ENCODE results near the gene XPR1.

XPR1 gene

DNA sequence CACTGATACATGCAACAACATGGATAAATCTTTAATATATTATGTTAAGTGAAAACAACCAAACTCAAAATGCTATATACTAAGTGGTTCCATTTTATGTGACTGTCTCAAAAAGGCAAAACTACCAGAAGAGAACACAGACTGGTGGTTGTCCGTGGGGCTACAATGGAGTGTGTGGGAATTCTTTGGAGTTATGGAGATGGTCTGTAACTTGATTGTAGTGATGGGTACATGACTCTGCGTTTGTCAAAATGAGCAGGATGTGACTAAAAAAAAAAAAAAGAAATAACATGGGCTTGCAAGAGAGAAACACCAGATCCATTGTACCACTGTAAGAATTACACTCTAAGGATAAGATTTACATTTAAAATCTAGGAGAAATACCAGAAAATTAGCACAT lies 228.7 kb downstream of the XPR1 start:
- no peak for FAIRE-seq
- DNase-seq (ENCODE audit: insufficient read length, low spot score) = no peak
- TF ChIP-seq CTCF (IDR thresholded peaks at IDR 0.05; ENCODE audit: insufficient read depth, missing control alignments) = no peak

DNA sequence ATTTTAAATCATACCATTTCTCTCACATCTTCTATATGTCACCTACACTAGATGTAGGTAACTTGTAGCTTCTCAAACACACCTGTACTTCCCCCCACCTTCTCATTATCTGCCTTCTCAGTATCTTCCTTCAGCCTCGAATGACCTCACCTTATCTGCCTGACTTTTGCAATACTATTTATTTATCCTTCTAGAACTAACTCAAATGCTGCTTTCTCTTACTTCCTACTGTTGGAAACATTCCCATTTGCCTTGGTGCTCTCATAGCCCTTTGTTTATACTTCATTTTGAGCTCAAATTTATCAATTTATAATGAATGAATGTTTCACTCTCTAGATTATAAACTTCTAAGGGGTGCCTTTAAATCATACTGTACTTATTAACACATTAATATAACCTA lies 230.5 kb downstream of the XPR1 start:
- no peak for TF ChIP-seq CTCF (IDR thresholded peaks at IDR 0.05; ENCODE audit: insufficient read depth, missing control alignments)
- FAIRE-seq = peak; percentile 60
- DNase-seq (ENCODE audit: insufficient read length, low spot score) = no peak

- FAIRE-seq (peak; percentile 97), DNase-seq (ENCODE audit: insufficient read length, low spot score) (no peak)
- peak; percentile 97 for TF ChIP-seq CTCF (IDR thresholded peaks at IDR 0.05; ENCODE audit: insufficient read depth, missing control alignments)
Measured at GRCh38 chr1:180863158-180863775, 231.4 kb downstream of the XPR1 start.

- peak; percentile 92 for FAIRE-seq
Measured at GRCh38 chr1:180881806-180882509, 250.1 kb downstream of the XPR1 start.

GRCh38 chr1:180884588-180885300 lies 252.9 kb downstream of the XPR1 start:
- TF ChIP-seq CTCF (IDR thresholded peaks at IDR 0.05; ENCODE audit: insufficient read depth, missing control alignments) = no peak
- FAIRE-seq (no peak), DNase-seq (ENCODE audit: insufficient read length, low spot score) (no peak)

More at GRCh38 chr1:180881806-180882509, 250.1 kb downstream of the XPR1 start:
- no peak for DNase-seq (ENCODE audit: insufficient read length, low spot score)
- TF ChIP-seq CTCF (IDR thresholded peaks at IDR 0.05; ENCODE audit: insufficient read depth, missing control alignments) = peak; percentile 79

- DNase-seq (ENCODE audit: insufficient read length, low spot score) (no peak), FAIRE-seq (peak; percentile 84)
- TF ChIP-seq CTCF (IDR thresholded peaks at IDR 0.05; ENCODE audit: insufficient read depth, missing control alignments) = no peak
Measured at GRCh38 chr1:180886338-180886737, 254.5 kb downstream of the XPR1 start.

Data from D721Med (cell line).